Panc1 (cell line): ENCODE measurements around the gene COG3.

Source experiments
- CTCF ChIP-seq: fragments of 450-650 bp; IDR thresholded peaks from 2 replicates; pipeline ENCODE4 v1.5.1; 2017; ENCODE audit warnings: mild to moderate bottlenecking
- REST ChIP-seq, 2 experiments: IDR thresholded peaks; 2 replicates each; pipeline ENCODE4 v1.6.1; 2011 to 2012; ENCODE audit warnings: low read depth in 2 of 2, control low read depth in 1 of 2, low read length in 1 of 2, mild to moderate bottlenecking in 1 of 2, moderate library complexity in 1 of 2; ENCODE audit not compliant: insufficient read depth in 1 of 2
- SIN3A ChIP-seq: IDR thresholded peaks from 2 replicates; pipeline ENCODE4 v1.6.1; 2012; ENCODE audit warnings: low read depth, mild to moderate bottlenecking, low read length, moderate library complexity, borderline replicate concordance; ENCODE audit not compliant: insufficient read depth

GRCh38 chr13:45518525-45519245 is 53.9 kb downstream of the COG3 start:
- TF ChIP-seq CTCF, result no peak
- TF ChIP-seq SIN3A, result no peak
- TF ChIP-seq REST (IDR thresholded peaks at IDR 0.05; ENCODE audit: insufficient read depth in 1 of 2, low read depth in 2 of 2, low read length in 1 of 2), result no peak
